ENCODE data around the gene NECAB3. TPM values are rescaled to one million over a fixed set of nuclear protein-coding genes. Genes with fewer than 3 reads are reported as not detected.

NECAB3 gene
- total and polyA plus RNA-seq, 2 of the 4 experiments (the other 2 are of a cell fraction): 8.6 to 28.4 TPM

DNA sequence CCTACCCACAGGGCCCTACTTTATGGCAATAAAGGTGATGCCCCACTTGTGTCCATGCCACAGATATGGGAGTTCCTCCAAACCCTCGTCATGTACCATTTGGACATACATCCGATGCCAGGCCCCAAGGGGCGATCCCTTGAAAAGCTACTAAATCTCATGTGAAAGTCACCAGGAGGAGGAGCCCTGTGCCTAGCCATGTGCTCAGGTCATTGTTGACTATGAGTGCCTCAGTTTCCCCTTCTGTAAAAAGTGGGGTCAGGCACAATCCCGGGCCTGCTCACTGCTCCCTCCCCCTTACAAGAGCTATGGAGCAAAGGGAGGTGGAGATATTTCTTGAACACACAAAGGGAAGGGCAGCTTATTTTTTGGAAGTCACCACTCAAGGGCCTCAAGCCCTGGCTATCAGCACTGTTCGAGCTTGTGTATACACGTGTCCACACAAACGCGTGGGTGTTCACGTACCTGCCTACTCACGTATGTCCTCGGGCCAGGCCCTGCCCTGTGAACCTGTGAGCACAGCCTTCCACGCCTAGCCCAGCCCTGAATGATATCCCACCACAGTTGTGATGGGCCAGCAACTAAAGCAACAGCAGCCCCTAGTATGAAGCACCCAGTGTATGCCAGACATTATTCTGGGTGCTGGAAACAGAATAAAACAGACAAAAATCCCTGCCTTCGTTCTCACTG lies 5.6 kb downstream of the NECAB3 start (continued):
- TF ChIP-seq, protein P1, sequence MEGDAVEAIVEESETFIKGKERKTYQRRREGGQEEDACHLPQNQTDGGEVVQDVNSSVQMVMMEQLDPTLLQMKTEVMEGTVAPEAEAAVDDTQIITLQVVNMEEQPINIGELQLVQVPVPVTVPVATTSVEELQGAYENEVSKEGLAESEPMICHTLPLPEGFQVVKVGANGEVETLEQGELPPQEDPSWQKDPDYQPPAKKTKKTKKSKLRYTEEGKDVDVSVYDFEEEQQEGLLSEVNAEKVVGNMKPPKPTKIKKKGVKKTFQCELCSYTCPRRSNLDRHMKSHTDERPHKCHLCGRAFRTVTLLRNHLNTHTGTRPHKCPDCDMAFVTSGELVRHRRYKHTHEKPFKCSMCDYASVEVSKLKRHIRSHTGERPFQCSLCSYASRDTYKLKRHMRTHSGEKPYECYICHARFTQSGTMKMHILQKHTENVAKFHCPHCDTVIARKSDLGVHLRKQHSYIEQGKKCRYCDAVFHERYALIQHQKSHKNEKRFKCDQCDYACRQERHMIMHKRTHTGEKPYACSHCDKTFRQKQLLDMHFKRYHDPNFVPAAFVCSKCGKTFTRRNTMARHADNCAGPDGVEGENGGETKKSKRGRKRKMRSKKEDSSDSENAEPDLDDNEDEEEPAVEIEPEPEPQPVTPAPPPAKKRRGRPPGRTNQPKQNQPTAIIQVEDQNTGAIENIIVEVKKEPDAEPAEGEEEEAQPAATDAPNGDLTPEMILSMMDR (conservative IDR thresholded peaks at IDR 0.05; ENCODE audit: low read depth, low read length): no peak
- TF ChIP-seq RCOR1 (IDR thresholded peaks at IDR 0.05; ENCODE audit: insufficient replicate concordance, low read length): no peak
- TF ChIP-seq SMC3 (IDR thresholded peaks at IDR 0.05; ENCODE audit: low read depth, low read length): no peak
- TF ChIP-seq MXI1 (IDR thresholded peaks at IDR 0.05; ENCODE audit: borderline replicate concordance, low read depth, low read length): no peak

Measured in IMR-90 (cell line).